Gastroesophageal sphincter (tissue), 3 donors: ENCODE measurements around the gene ERBIN.

Experiments
- EP300 ChIP-seq: sonication (generic); formaldehyde crosslinking; IDR thresholded peaks from one replicate; pipeline ENCODE4 v1.6.1; 2017; ENCODE audit warnings: antibody characterized with exemption, mild to moderate bottlenecking
- POLR2A ChIP-seq, 2 donors: fragments of 450-650 bp; IDR thresholded peaks; one replicate each; pipeline ENCODE4 v1.6.1; 2017; ENCODE audit warnings: antibody characterized with exemption in 2 of 2, mild to moderate bottlenecking in 2 of 2, moderate library complexity in 1 of 2
- POLR2AphosphoS5 ChIP-seq: sonication (generic); formaldehyde crosslinking; IDR thresholded peaks from one replicate; pipeline ENCODE4 v1.6.1; 2017; ENCODE audit warnings: antibody characterized with exemption
- TF ChIP-seq, protein P1 (sequence below), 4 experiments: fragments of 200-600 bp in 2 of 4; fragments of 450-650 bp in 2 of 4; sonication (generic) in 1 of 4; IDR thresholded peaks; one replicate each; pipeline ENCODE4 v1.5.1; 2017 to 2019; ENCODE audit warnings: antibody characterized with exemption in 4 of 4, mild to moderate bottlenecking in 2 of 4, moderate library complexity in 2 of 4

DNA sequence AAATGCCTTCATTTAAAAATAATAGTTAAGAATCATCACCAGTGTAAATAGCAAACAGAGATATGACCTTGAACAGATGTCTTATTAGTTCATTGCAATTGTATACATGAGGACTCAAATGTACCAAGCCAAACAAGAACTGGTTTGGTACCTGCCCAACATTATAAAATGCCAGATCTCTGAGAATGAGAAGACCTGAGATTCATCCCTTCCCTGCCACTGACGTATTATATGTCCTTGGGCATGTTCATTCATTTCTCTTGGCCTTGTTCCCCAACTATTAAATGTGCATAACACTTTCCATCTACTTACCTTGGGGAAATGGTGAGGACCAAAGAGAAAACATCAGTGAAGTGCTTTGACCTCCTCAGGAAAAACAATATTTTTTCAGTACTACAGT lies 33.6 kb upstream of the ERBIN start:
- TF ChIP-seq EP300 (no peak), POLR2A (IDR thresholded peaks at IDR 0.05) (no peak), POLR2AphosphoS5 (no peak)
- TF ChIP-seq, protein P1, sequence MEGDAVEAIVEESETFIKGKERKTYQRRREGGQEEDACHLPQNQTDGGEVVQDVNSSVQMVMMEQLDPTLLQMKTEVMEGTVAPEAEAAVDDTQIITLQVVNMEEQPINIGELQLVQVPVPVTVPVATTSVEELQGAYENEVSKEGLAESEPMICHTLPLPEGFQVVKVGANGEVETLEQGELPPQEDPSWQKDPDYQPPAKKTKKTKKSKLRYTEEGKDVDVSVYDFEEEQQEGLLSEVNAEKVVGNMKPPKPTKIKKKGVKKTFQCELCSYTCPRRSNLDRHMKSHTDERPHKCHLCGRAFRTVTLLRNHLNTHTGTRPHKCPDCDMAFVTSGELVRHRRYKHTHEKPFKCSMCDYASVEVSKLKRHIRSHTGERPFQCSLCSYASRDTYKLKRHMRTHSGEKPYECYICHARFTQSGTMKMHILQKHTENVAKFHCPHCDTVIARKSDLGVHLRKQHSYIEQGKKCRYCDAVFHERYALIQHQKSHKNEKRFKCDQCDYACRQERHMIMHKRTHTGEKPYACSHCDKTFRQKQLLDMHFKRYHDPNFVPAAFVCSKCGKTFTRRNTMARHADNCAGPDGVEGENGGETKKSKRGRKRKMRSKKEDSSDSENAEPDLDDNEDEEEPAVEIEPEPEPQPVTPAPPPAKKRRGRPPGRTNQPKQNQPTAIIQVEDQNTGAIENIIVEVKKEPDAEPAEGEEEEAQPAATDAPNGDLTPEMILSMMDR (IDR thresholded peaks at IDR 0.05): no peak
